ENCODE measurements around the gene MPPED1.

- TF ChIP-seq EZH2 (IDR thresholded peaks at IDR 0.05; ENCODE audit: low read depth): no peak
- no peak for TF ChIP-seq CTCF (conservative IDR thresholded peaks at IDR 0.05)
These were observed 93.6 kb downstream of the MPPED1 start for GRCh38 chr22:43505423-43505822.
